ENCODE data around the gene DYNC2H1. TPM values are rescaled to one million over a fixed set of nuclear protein-coding genes. Genes with fewer than 3 reads are reported as not detected.

Gene DYNC2H1
- total and polyA plus RNA-seq, 12 donors, result 2.2 to 5.9 (median 3.9) TPM

- Histone ChIP-seq H3K27ac (no peak overlapping the region), H3K9me3 (no peaks in the 10 kb centered on the region), H3K4me3 (no peak overlapping the region), H3K27me3 (no peaks in the 10 kb centered on the region), H3K4me1 (peaks cover 0 to 15% (median 0%) of the 10 kb centered on the region in 9 donors), H3K36me3 (peaks cover 0 to 65% (median 10%) of the 10 kb centered on the region in 9 donors)
- intact Hi-C loops (cut with DNase I), result no loop called here
- WGBS, 2 donors, result 98 to 99% methylated on average over 2 of the region's 2 CpGs
- ATAC-seq (no peak), DNase-seq (no peak)
- no peak for TF ChIP-seq CTCF (IDR thresholded peaks at IDR 0.05)
Observed at GRCh38 chr11:103069367-103069766, 39.9 kb upstream of the DYNC2H1 start.

GRCh38 chr11:103070142-103070541, 39.1 kb upstream of the DYNC2H1 start:
- ATAC-seq, result no peak

GRCh38 chr11:103071008-103071407, 38.2 kb upstream of the DYNC2H1 start:
- no peak for TF ChIP-seq CTCF (IDR thresholded peaks at IDR 0.05)
- Histone ChIP-seq H3K27me3 (no peaks in the 10 kb centered on the region), H3K36me3 (peaks cover 0 to 60% (median 3%) of the 10 kb centered on the region in 9 donors), H3K27ac (no peak overlapping the region), H3K4me1 (peaks cover 0 to 15% (median 0%) of the 10 kb centered on the region in 9 donors), H3K9me3 (no peaks in the 10 kb centered on the region), H3K4me3 (no peak overlapping the region)
- intact Hi-C loops (cut with DNase I), result no loop called here
- DNase-seq (no peak), ATAC-seq (no peak)

More at GRCh38 chr11:103070142-103070541, 39.1 kb upstream of the DYNC2H1 start:
- no peak for DNase-seq
- Histone ChIP-seq H3K27me3 (no peaks in the 10 kb centered on the region), H3K4me1 (peaks cover 0 to 15% (median 0%) of the 10 kb centered on the region in 9 donors), H3K27ac (no peak overlapping the region), H3K4me3 (no peak overlapping the region), H3K36me3 (peaks cover 0 to 60% (median 7%) of the 10 kb centered on the region in 9 donors), H3K9me3 (no peaks in the 10 kb centered on the region)
- intact Hi-C loops (cut with DNase I), result no loop called here
- TF ChIP-seq CTCF (IDR thresholded peaks at IDR 0.05), result no peak

- 88 to 96% methylated on average over 3 of the region's 3 CpGs for WGBS, 2 donors
- DNase-seq, result no peak
- Histone ChIP-seq H3K4me3 (no peak overlapping the region), H3K27me3 (no peaks in the 10 kb centered on the region), H3K4me1 (no peaks in the 10 kb centered on the region), H3K36me3 (peaks cover 0 to 85% (median 14%) of the 10 kb centered on the region in 9 donors), H3K9me3 (no peaks in the 10 kb centered on the region), H3K27ac (no peak overlapping the region)
- ATAC-seq, result no peak
- intact Hi-C loops (cut with DNase I), result no loop called here
- no peak for TF ChIP-seq CTCF (IDR thresholded peaks at IDR 0.05)
Observed at GRCh38 chr11:103076361-103076760, 32.9 kb upstream of the DYNC2H1 start.

All from heart right ventricle (tissue), 16 donors.